ENCODE results near the gene CCDC194.

Gene CCDC194

GRCh38 chr19:17393914-17394313 is at the start of gene CCDC194:
Gene CCDC194, minus strand, starts transcription at chr19:17394196. Its CDS starts 38 bp downstream, at chr19:17394158.
- no peak for DNase-seq (ENCODE audit: low spot score)

- peak; percentile 51 for DNase-seq (ENCODE audit: low spot score)
Observed at GRCh38 chr19:17441241-17442021, 47.4 kb upstream of the CCDC194 start.

- DNase-seq (ENCODE audit: low spot score) = no peak
Observed at GRCh38 chr19:17436874-17437267, 42.9 kb upstream of the CCDC194 start.

- DNase-seq (ENCODE audit: low spot score) = no peak
Observed at GRCh38 chr19:17436094-17436873, 42.3 kb upstream of the CCDC194 start.

- DNase-seq (ENCODE audit: low spot score) = no peak
Observed at GRCh38 chr19:17435218-17435617, 41.2 kb upstream of the CCDC194 start.

- no peak for DNase-seq (ENCODE audit: low spot score)
Observed at GRCh38 chr19:17431417-17431816, 37.4 kb upstream of the CCDC194 start.

- no peak for DNase-seq (ENCODE audit: low spot score)
Observed at GRCh38 chr19:17429641-17430113, 35.7 kb upstream of the CCDC194 start.

- DNase-seq (ENCODE audit: low spot score) = no peak
Observed at GRCh38 chr19:17424743-17425365, 30.9 kb upstream of the CCDC194 start.

- DNase-seq (ENCODE audit: low spot score) = no peak
Observed at GRCh38 chr19:17423429-17424208, 29.6 kb upstream of the CCDC194 start.

GRCh38 chr19:17421942-17422341 is 27.9 kb upstream of the CCDC194 start:
- DNase-seq (ENCODE audit: low spot score) = no peak

GRCh38 chr19:17420475-17420924 is 26.5 kb upstream of the CCDC194 start:
- DNase-seq (ENCODE audit: low spot score) = peak; percentile 63

GRCh38 chr19:17419621-17420474 is 25.9 kb upstream of the CCDC194 start, which contains the start of gene MVB12A:
Gene MVB12A, plus strand, starts transcription at chr19:17420047. Its CDS starts 89 bp downstream, at chr19:17420136.
- peak; percentile 100 for DNase-seq (ENCODE audit: low spot score)

GRCh38 chr19:17419154-17419620 is 25.2 kb upstream of the CCDC194 start:
- DNase-seq (ENCODE audit: low spot score) = no peak

- no peak for DNase-seq (ENCODE audit: low spot score)
Observed at GRCh38 chr19:17418710-17419109, 24.7 kb upstream of the CCDC194 start.

- no peak for DNase-seq (ENCODE audit: low spot score)
Observed at GRCh38 chr19:17415121-17415520, 21.1 kb upstream of the CCDC194 start.

- no peak for DNase-seq (ENCODE audit: low spot score)
Observed at GRCh38 chr19:17414097-17414496, 20.1 kb upstream of the CCDC194 start.

- DNase-seq (ENCODE audit: low spot score) = no peak
Observed at GRCh38 chr19:17411801-17412200, 17.8 kb upstream of the CCDC194 start.

- DNase-seq (ENCODE audit: low spot score) = no peak
Observed at GRCh38 chr19:17409990-17410389, 16.0 kb upstream of the CCDC194 start.

- no peak for DNase-seq (ENCODE audit: low spot score)
Observed at GRCh38 chr19:17406887-17407196, 12.8 kb upstream of the CCDC194 start.

GRCh38 chr19:17406046-17406886 is 12.3 kb upstream of the CCDC194 start:
- peak; percentile 57 for DNase-seq (ENCODE audit: low spot score)

Measured in RKO (cell line).